IMR-90 (cell line): ENCODE measurements around the gene PLGRKT. TPM values are rescaled to one million over a fixed set of nuclear protein-coding genes. Genes with fewer than 3 reads are reported as not detected.

Experiments
- ATAC-seq: fragments of 200-7000 bp; cut with Tn5 transposase; 2 replicates; pipeline ENCODE4 v1.9.1; 2020; ENCODE audit warnings: low read depth, mild to moderate bottlenecking, moderate library complexity
- BruUV-seq: library from RNA; stranded (reverse); fragments of 400-500 nt; replicated peaks from 2 replicates; lab custom pipeline; 2021; lab: Mats Ljungman, UMichigan
- CTCF ChIA-PET: fragments of 300-600 bp; formaldehyde crosslinking; extraction: SDS; loops from one replicate; lab custom pipeline; 2021; ENCODE audit warnings: antibody characterized with exemption; lab: Yijun Ruan, JAX
- POLR2A ChIA-PET: fragments of 300-600 bp; sonication (Branson Sonifier 250); formaldehyde crosslinking; loops from one replicate; lab custom pipeline; 2022; ENCODE audit warnings: antibody characterized with exemption; ENCODE audit not compliant: unreplicated experiment; lab: Charles Lee
- DNase-seq: peaks from one replicate; pipeline ENCODE4 v3.0.0; 2013
- H2AFZ ChIP-seq: replicated peaks from 2 replicates; pipeline ENCODE3; 2013; ENCODE audit warnings: low read length, mild to moderate bottlenecking; ENCODE audit not compliant: poor library complexity
- H2AK5ac ChIP-seq: 2 replicates; pipeline ENCODE4 v1.6.1; 2013; ENCODE audit warnings: low read depth, low read length, inconsistent platforms
- H2AK9ac ChIP-seq: replicated peaks from 2 replicates; pipeline ENCODE3; 2013; ENCODE audit warnings: mild to moderate bottlenecking, low read depth, low read length, moderate library complexity; ENCODE audit not compliant: poor library complexity
- H2BK120ac ChIP-seq: 2 replicates; pipeline ENCODE4 v1.6.1; 2013; ENCODE audit warnings: low read depth, low read length, inconsistent platforms
- H2BK15ac ChIP-seq: 3 replicates; pipeline ENCODE4 v1.6.1; 2013; ENCODE audit warnings: low read depth, low read length, inconsistent platforms
- H2BK20ac ChIP-seq: 2 replicates; pipeline ENCODE4 v1.6.1; 2013; ENCODE audit warnings: low read depth, mild to moderate bottlenecking, inconsistent platforms, low read length, moderate library complexity
- H2BK5ac ChIP-seq: 2 replicates; pipeline ENCODE4 v1.6.1; 2013; ENCODE audit warnings: mild to moderate bottlenecking, low read depth, low read length, inconsistent platforms; ENCODE audit not compliant: poor library complexity, severe bottlenecking
- H3K14ac ChIP-seq: replicated peaks from 2 replicates; pipeline ENCODE4 v1.6.1; 2013; ENCODE audit warnings: low read depth, low read length, inconsistent platforms
- H3K18ac ChIP-seq: 2 replicates; pipeline ENCODE4 v1.6.1; 2013; ENCODE audit warnings: low read depth, low read length, control low read depth
- H3K23ac ChIP-seq: 2 replicates; pipeline ENCODE4 v1.6.1; 2013; ENCODE audit warnings: low read depth, low read length, inconsistent platforms
- H3K27ac ChIP-seq: 2 replicates; pipeline ENCODE4 v1.5.1; 2013; ENCODE audit warnings: mild to moderate bottlenecking, control low read depth, low read length; ENCODE audit not compliant: insufficient read depth
- H3K27me3 ChIP-seq: 2 replicates; pipeline ENCODE4 v1.6.1; 2013; ENCODE audit warnings: low read length; ENCODE audit not compliant: control insufficient read depth, insufficient read depth
- H3K36me3 ChIP-seq: 2 replicates; pipeline ENCODE4 v1.6.1; 2013; ENCODE audit warnings: low read length, mixed read lengths; ENCODE audit not compliant: control insufficient read depth, insufficient read depth
- H3K4ac ChIP-seq: 2 replicates; pipeline ENCODE4 v1.6.1; 2013; ENCODE audit warnings: low read depth, low read length, inconsistent platforms
- H3K4me1 ChIP-seq: 2 replicates; pipeline ENCODE4 v1.6.1; 2013; ENCODE audit warnings: low read length, mixed read lengths; ENCODE audit not compliant: control insufficient read depth, insufficient read depth
- H3K4me2 ChIP-seq: 2 replicates; pipeline ENCODE4 v1.6.1; 2013; ENCODE audit warnings: low read depth, mild to moderate bottlenecking, control low read depth, low read length, moderate library complexity
- H3K4me3 ChIP-seq: 2 replicates; pipeline ENCODE4 v1.5.1; 2013; ENCODE audit warnings: low read depth, mild to moderate bottlenecking, control low read depth, low read length, moderate library complexity; ENCODE audit not compliant: insufficient read depth
- H3K56ac ChIP-seq: 2 replicates; pipeline ENCODE4 v1.6.1; 2013; ENCODE audit warnings: low read length, inconsistent platforms; ENCODE audit not compliant: insufficient read depth; ENCODE audit errors: extremely low read depth
- H3K79me1 ChIP-seq, 2 experiments: 2 replicates each; pipeline ENCODE4 v1.6.1; 2013; ENCODE audit warnings: low read length in 2 of 2, inconsistent platforms in 1 of 2, low read depth in 1 of 2
- H3K9ac ChIP-seq: 2 replicates; pipeline ENCODE4 v1.6.1; 2013; ENCODE audit warnings: low read depth, low read length, control low read depth
- H3K9me1 ChIP-seq: 2 replicates; pipeline ENCODE4 v1.6.1; 2013; ENCODE audit warnings: low read length, inconsistent platforms; ENCODE audit not compliant: insufficient read depth
- H3K9me3 ChIP-seq: 2 replicates; pipeline ENCODE4 v1.6.1; 2013; ENCODE audit warnings: low read length; ENCODE audit not compliant: control insufficient read depth, insufficient read depth
- H4K20me1 ChIP-seq: 2 replicates; pipeline ENCODE4 v1.6.1; 2013; ENCODE audit warnings: low read length, inconsistent platforms; ENCODE audit not compliant: insufficient read depth
- H4K5ac ChIP-seq: 2 replicates; pipeline ENCODE4 v1.6.1; 2013; ENCODE audit warnings: mild to moderate bottlenecking, low read depth, low read length, control low read depth
- H4K8ac ChIP-seq, 2 experiments: 2 replicates each; pipeline ENCODE4 v1.6.1; 2013; ENCODE audit warnings: low read depth in 2 of 2, low read length in 2 of 2, control low read depth in 1 of 2, inconsistent platforms in 1 of 2
- H4K91ac ChIP-seq: 2 replicates; pipeline ENCODE4 v1.6.1; 2013; ENCODE audit warnings: low read depth, low read length, inconsistent platforms; ENCODE audit not compliant: insufficient read depth
- BHLHE40 ChIP-seq: fragments of 150-350 bp; IDR thresholded peaks from 2 replicates; pipeline ENCODE4 v1.6.1; 2016; ENCODE audit warnings: mild to moderate bottlenecking, low read depth, low read length
- CEBPB ChIP-seq: IDR thresholded peaks from 2 replicates; pipeline ENCODE4 v1.6.1; 2012; ENCODE audit warnings: low read depth, low read length, improper control_type of control experiment
- CHD1 ChIP-seq: IDR thresholded peaks from 2 replicates; pipeline ENCODE4 v1.6.1; 2012; ENCODE audit warnings: low read depth, low read length, improper control_type of control experiment
- FOS ChIP-seq: fragments of 150-350 bp; IDR thresholded peaks from 2 replicates; pipeline ENCODE4 v1.6.1; 2016; ENCODE audit warnings: low read depth, low read length
- MAFK ChIP-seq: IDR thresholded peaks from 2 replicates; pipeline ENCODE4 v1.6.1; 2012; ENCODE audit warnings: low read depth, low read length, improper control_type of control experiment
- MAZ ChIP-seq: IDR thresholded peaks from 2 replicates; pipeline ENCODE4 v1.6.1; 2012; ENCODE audit warnings: low read depth, mild to moderate bottlenecking, low read length, improper control_type of control experiment, moderate library complexity, borderline replicate concordance
- MXI1 ChIP-seq: IDR thresholded peaks from 2 replicates; pipeline ENCODE4 v1.6.1; 2012; ENCODE audit warnings: low read depth, mild to moderate bottlenecking, low read length, moderate library complexity, borderline replicate concordance
- NFE2L2 ChIP-seq: fragments of 150-350 bp; IDR thresholded peaks from 2 replicates; pipeline ENCODE4 v1.6.1; 2016; ENCODE audit warnings: low read depth, mild to moderate bottlenecking, low read length
- POLR2A ChIP-seq: IDR thresholded peaks from 2 replicates; pipeline ENCODE4 v1.6.1; 2012; ENCODE audit warnings: mild to moderate bottlenecking, low read depth, low read length
- RAD21 ChIP-seq: IDR thresholded peaks from 2 replicates; pipeline ENCODE4 v1.6.1; 2012; ENCODE audit warnings: low read length, improper control_type of control experiment
- RCOR1 ChIP-seq: IDR thresholded peaks from 2 replicates; pipeline ENCODE4 v1.6.1; 2012; ENCODE audit warnings: mild to moderate bottlenecking, low read length, improper control_type of control experiment; ENCODE audit not compliant: insufficient replicate concordance
- RFX5 ChIP-seq: IDR thresholded peaks from 2 replicates; pipeline ENCODE4 v1.8.0; 2012; ENCODE audit warnings: low read depth, mild to moderate bottlenecking, low read length, moderate library complexity
- SMC3 ChIP-seq: fragments of 150-350 bp; IDR thresholded peaks from 2 replicates; pipeline ENCODE4 v1.6.1; 2016; ENCODE audit warnings: low read depth, mild to moderate bottlenecking, antibody characterized with exemption, low read length, moderate library complexity
- USF2 ChIP-seq: fragments of 150-350 bp; IDR thresholded peaks from 2 replicates; pipeline ENCODE4 v1.6.1; 2017; ENCODE audit warnings: mild to moderate bottlenecking, antibody characterized with exemption, low read length, low read depth
- WGBS, 2 experiments: methylation state at CpG; one replicate each; pipeline versions ENCODE4 v1.1.5 to v1.1.7; 2013; ENCODE audit warnings: missing lambda C conversion rate in 2 of 2; ENCODE audit not compliant: insufficient read length in 1 of 2; ENCODE audit errors: extremely low coverage in 2 of 2; 5-methylcytosine and 5-hydroxymethylcytosine counted together
- dilution Hi-C: fragments of 300-500 bp; cut with HindIII; formaldehyde crosslinking; loops from one replicate; pipeline ENCODE4 v1.14.3; 2018; ENCODE audit warnings: low sequenced_read_pairs; ENCODE audit not compliant: unreplicated experiment
- in situ Hi-C: fragments of 300-500 bp; cut with MboI; formaldehyde crosslinking; loops from 3 replicates; pipeline ENCODE4 v1.14.3; 2019; ENCODE audit warnings: low sequenced_read_pairs, inconsistent platforms, mixed read lengths
- intact Hi-C: fragments of 100-400 bp; cut with micrococcal nuclease; formaldehyde crosslinking; loops from 2 replicates; pipeline ENCODE4 v1.10.0; 2022
- polyA plus RNA-seq, 3 experiments: library from polyadenylated mRNA; depleted of rRNA; stranded (reverse); fragments of >200 nt; gene quantifications; 2 replicates each; pipeline ENCODE4 v1.2.3, GENCODE V29; 2012; ENCODE audit warnings: low replicate concordance in 1 of 3
- total RNA-seq: library from RNA; depleted of rRNA; stranded (reverse); fragments of >200 nt; gene quantifications from 2 replicates; pipeline ENCODE4 v1.2.3, GENCODE V29; 2012
- TF ChIP-seq, protein P1 (sequence below): conservative IDR thresholded peaks from 2 replicates; pipeline ENCODE4 v1.5.1; 2012; ENCODE audit warnings: mild to moderate bottlenecking, low read depth, low read length, improper control_type of control experiment
- TF ChIP-seq, protein P2 (sequence below): fragments of 150-350 bp; IDR thresholded peaks from 2 replicates; pipeline ENCODE4 v1.6.1; 2016; ENCODE audit warnings: low read depth, mild to moderate bottlenecking, low read length, moderate library complexity, borderline replicate concordance

The PLGRKT gene
- total and polyA plus RNA-seq, 2 of the 4 experiments (the other 2 are of a cell fraction): 10.8 to 12.7 TPM

DNA sequence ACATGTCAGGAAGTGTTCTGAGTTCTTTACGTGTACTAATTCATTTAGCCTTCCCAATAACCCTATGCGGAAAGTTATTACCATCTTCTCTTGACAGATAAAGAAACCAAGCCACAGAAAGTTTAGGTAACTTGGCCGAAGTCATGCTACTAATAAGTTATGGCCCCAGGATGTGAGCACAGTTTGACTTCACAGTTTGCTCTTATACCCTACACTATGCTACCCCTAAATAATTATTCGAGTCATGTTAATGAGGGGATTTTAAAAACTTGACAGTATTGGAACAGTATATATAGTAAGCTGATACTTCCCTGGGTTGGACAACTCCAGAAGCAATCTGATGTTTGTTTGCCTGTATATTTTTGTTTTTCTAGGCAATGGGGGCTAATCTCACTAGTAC, 43.2 kb upstream of the PLGRKT start:
- H4K20me1 ChIP-seq: no peaks in the 10 kb centered on the region
- WGBS, 2 experiments: no CpG with 5 or more reads among the region's 4 CpGs
- H3K27ac ChIP-seq: no peak overlapping the region
- no peak overlapping the region for H2BK120ac ChIP-seq
- H3K4me1 ChIP-seq: no peaks in the 10 kb centered on the region
- H2BK20ac ChIP-seq: no peak overlapping the region
- H4K91ac ChIP-seq: no peak overlapping the region
- no TSS peak for BruUV-seq
- no peak overlapping the region for H3K56ac ChIP-seq
- H3K9me1 ChIP-seq: no peaks in the 10 kb centered on the region; the same call in 1 of the 2 replicates
- H2AK9ac ChIP-seq: no peak overlapping the region
- no peak overlapping the region for H2BK5ac ChIP-seq
- H3K9me3 ChIP-seq: no peaks in the 10 kb centered on the region
- H2BK15ac ChIP-seq: no peak overlapping the region
- H3K4me2 ChIP-seq: no peak overlapping the region
- H3K14ac ChIP-seq: no peak overlapping the region
- H4K8ac ChIP-seq: no peak overlapping the region
- H3K9ac ChIP-seq: no peak overlapping the region
- H3K36me3 ChIP-seq: no peaks in the 10 kb centered on the region
- intact Hi-C loops: no loop called here
- no peak overlapping the region for H3K4me3 ChIP-seq
- H3K23ac ChIP-seq: no peak overlapping the region
- H3K18ac ChIP-seq: no peak overlapping the region
- no peak overlapping the region for H2AK5ac ChIP-seq
- ChIA-PET POLR2A (no interaction called here), CTCF (interaction anchor here (0.9 to 1.1 kb wide), 2 partner anchors 109 to 352 kb away, joined by 3 read pairs; partner anchors contain the start of gene ERMP1)
- H4K5ac ChIP-seq: no peak overlapping the region
- dilution Hi-C loops: no loop called here
- no peak for ATAC-seq
- TF ChIP-seq RCOR1 (no peak), MAFK (no peak), NFE2L2 (no peak), CEBPB (no peak), FOS (no peak), POLR2A (no peak), RFX5 (no peak), MXI1 (no peak), SMC3 (no peak), BHLHE40 (no peak), USF2 (no peak), RAD21 (no peak), CHD1 (no peak), MAZ (no peak)
- TF ChIP-seq, protein P1, sequence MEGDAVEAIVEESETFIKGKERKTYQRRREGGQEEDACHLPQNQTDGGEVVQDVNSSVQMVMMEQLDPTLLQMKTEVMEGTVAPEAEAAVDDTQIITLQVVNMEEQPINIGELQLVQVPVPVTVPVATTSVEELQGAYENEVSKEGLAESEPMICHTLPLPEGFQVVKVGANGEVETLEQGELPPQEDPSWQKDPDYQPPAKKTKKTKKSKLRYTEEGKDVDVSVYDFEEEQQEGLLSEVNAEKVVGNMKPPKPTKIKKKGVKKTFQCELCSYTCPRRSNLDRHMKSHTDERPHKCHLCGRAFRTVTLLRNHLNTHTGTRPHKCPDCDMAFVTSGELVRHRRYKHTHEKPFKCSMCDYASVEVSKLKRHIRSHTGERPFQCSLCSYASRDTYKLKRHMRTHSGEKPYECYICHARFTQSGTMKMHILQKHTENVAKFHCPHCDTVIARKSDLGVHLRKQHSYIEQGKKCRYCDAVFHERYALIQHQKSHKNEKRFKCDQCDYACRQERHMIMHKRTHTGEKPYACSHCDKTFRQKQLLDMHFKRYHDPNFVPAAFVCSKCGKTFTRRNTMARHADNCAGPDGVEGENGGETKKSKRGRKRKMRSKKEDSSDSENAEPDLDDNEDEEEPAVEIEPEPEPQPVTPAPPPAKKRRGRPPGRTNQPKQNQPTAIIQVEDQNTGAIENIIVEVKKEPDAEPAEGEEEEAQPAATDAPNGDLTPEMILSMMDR: no peak
- TF ChIP-seq, protein P2, sequence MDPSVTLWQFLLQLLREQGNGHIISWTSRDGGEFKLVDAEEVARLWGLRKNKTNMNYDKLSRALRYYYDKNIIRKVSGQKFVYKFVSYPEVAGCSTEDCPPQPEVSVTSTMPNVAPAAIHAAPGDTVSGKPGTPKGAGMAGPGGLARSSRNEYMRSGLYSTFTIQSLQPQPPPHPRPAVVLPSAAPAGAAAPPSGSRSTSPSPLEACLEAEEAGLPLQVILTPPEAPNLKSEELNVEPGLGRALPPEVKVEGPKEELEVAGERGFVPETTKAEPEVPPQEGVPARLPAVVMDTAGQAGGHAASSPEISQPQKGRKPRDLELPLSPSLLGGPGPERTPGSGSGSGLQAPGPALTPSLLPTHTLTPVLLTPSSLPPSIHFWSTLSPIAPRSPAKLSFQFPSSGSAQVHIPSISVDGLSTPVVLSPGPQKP: no peak
- no peak overlapping the region for H3K4ac ChIP-seq
- no peak overlapping the region for H2AFZ ChIP-seq
- DNase-seq: no peak
- H3K27me3 ChIP-seq: no peaks in the 10 kb centered on the region
- in situ Hi-C loops: no loop called here
- H3K79me1 ChIP-seq: no peaks in the 10 kb centered on the region
